HAP-1 (cell line): ENCODE measurements around the gene TGM5.

ENCODE experiments used
- DNase-seq, 2 experiments: peaks; one replicate each; pipeline ENCODE4 v3.0.0-alpha.2; 2016 to 2020; ENCODE audit warnings: low spot score in 2 of 2
- H3K27me3 ChIP-seq: fragments of 250-450 bp; sonication (Bioruptor Pico); 2 replicates; pipeline ENCODE4 v1.5.1; 2020; ENCODE audit warnings: low read depth, mild to moderate bottlenecking, moderate library complexity
- H3K36me3 ChIP-seq: fragments of 250-450 bp; sonication (Bioruptor Pico); replicated peaks from 2 replicates; pipeline ENCODE4 v1.5.1; 2020; ENCODE audit warnings: mild to moderate bottlenecking
- H3K4me1 ChIP-seq: fragments of 250-450 bp; sonication (Bioruptor Pico); 2 replicates; pipeline ENCODE4 v1.5.1; 2020; ENCODE audit warnings: mild to moderate bottlenecking
- H3K4me3 ChIP-seq: fragments of 250-450 bp; sonication (Bioruptor Pico); 2 replicates; pipeline ENCODE4 v1.5.1; 2020; ENCODE audit warnings: mild to moderate bottlenecking, moderate library complexity
- H3K9me3 ChIP-seq: fragments of 250-450 bp; sonication (Bioruptor Pico); 2 replicates; pipeline ENCODE4 v1.5.1; 2020; ENCODE audit warnings: mild to moderate bottlenecking, moderate library complexity
- in situ Hi-C: fragments of 300-500 bp; cut with MboI; formaldehyde crosslinking; loops from 3 replicates; pipeline ENCODE4 v1.14.3; 2020; ENCODE audit warnings: low sequenced_read_pairs, inconsistent platforms, mixed read lengths

The TGM5 gene

GRCh38 chr15:43213466-43213865, 53.3 kb downstream of the TGM5 start:
- Histone ChIP-seq H3K27me3 (no peaks in the 10 kb centered on the region), H3K9me3 (no peaks in the 10 kb centered on the region), H3K4me1 (no peaks in the 10 kb centered on the region), H3K36me3 (no peaks in the 10 kb centered on the region), H3K4me3 (no peak overlapping the region)
- DNase-seq = no peak
- in situ Hi-C loops = no loop called here

- Histone ChIP-seq H3K4me3 (no peak overlapping the region), H3K4me1 (no peaks in the 10 kb centered on the region), H3K36me3 (no peaks in the 10 kb centered on the region), H3K9me3 (no peaks in the 10 kb centered on the region), H3K27me3 (no peaks in the 10 kb centered on the region)
- DNase-seq = no peak
- in situ Hi-C loops = no loop called here
Observed at GRCh38 chr15:43212951-43213350, 53.8 kb downstream of the TGM5 start.

- no peaks in the 10 kb centered on the region for H3K36me3 ChIP-seq
- H3K27me3 ChIP-seq = no peaks in the 10 kb centered on the region
- no peak overlapping the region for H3K4me3 ChIP-seq
- H3K9me3 ChIP-seq = no peaks in the 10 kb centered on the region
- DNase-seq = no peak
- no peaks in the 10 kb centered on the region for H3K4me1 ChIP-seq
- in situ Hi-C loops = no loop called here
Observed at GRCh38 chr15:43212299-43212698, 54.4 kb downstream of the TGM5 start.

- Histone ChIP-seq H3K4me3 (no peak overlapping the region), H3K9me3 (no peaks in the 10 kb centered on the region), H3K4me1 (no peaks in the 10 kb centered on the region), H3K27me3 (no peaks in the 10 kb centered on the region), H3K36me3 (no peaks in the 10 kb centered on the region)
- in situ Hi-C loops = no loop called here
- no peak for DNase-seq
Observed at GRCh38 chr15:43211224-43211735, 55.4 kb downstream of the TGM5 start.

- Histone ChIP-seq H3K9me3 (no peaks in the 10 kb centered on the region), H3K4me3 (no peak overlapping the region), H3K4me1 (no peaks in the 10 kb centered on the region), H3K27me3 (no peaks in the 10 kb centered on the region), H3K36me3 (no peaks in the 10 kb centered on the region)
- in situ Hi-C loops = no loop called here
- DNase-seq = no peak
Observed at GRCh38 chr15:43210807-43211206, 55.9 kb downstream of the TGM5 start.

- H3K9me3 ChIP-seq = no peaks in the 10 kb centered on the region
- H3K27me3 ChIP-seq = no peaks in the 10 kb centered on the region
- H3K4me3 ChIP-seq = no peak overlapping the region
- in situ Hi-C loops = no loop called here
- no peaks in the 10 kb centered on the region for H3K4me1 ChIP-seq
- no peaks in the 10 kb centered on the region for H3K36me3 ChIP-seq
- no peak for DNase-seq
Observed at GRCh38 chr15:43210172-43210745, 56.5 kb downstream of the TGM5 start.

- H3K4me3 ChIP-seq = no peak overlapping the region
- in situ Hi-C loops = no loop called here
- no peaks in the 10 kb centered on the region for H3K36me3 ChIP-seq
- H3K4me1 ChIP-seq = no peaks in the 10 kb centered on the region
- no peaks in the 10 kb centered on the region for H3K27me3 ChIP-seq
- H3K9me3 ChIP-seq = no peaks in the 10 kb centered on the region
- no peak for DNase-seq
Observed at GRCh38 chr15:43209059-43209824, 57.5 kb downstream of the TGM5 start.

- DNase-seq = no peak
- H3K27me3 ChIP-seq = no peaks in the 10 kb centered on the region
- H3K4me3 ChIP-seq = no peak overlapping the region
- H3K4me1 ChIP-seq = no peaks in the 10 kb centered on the region
- H3K36me3 ChIP-seq = no peaks in the 10 kb centered on the region
- H3K9me3 ChIP-seq = no peaks in the 10 kb centered on the region
- in situ Hi-C loops = no loop called here
Observed at GRCh38 chr15:43208052-43209002, 58.4 kb downstream of the TGM5 start.

GRCh38 chr15:43207024-43207423, 59.7 kb downstream of the TGM5 start:
- no peak for DNase-seq
- Histone ChIP-seq H3K4me1 (no peaks in the 10 kb centered on the region), H3K4me3 (no peak overlapping the region), H3K27me3 (no peaks in the 10 kb centered on the region; the same call in 1 of the 2 replicates), H3K36me3 (no peaks in the 10 kb centered on the region), H3K9me3 (no peaks in the 10 kb centered on the region)
- in situ Hi-C loops = no loop called here

- DNase-seq = no peak
- H3K4me1 ChIP-seq = no peaks in the 10 kb centered on the region
- no peaks in the 10 kb centered on the region for H3K36me3 ChIP-seq
- H3K4me3 ChIP-seq = no peak overlapping the region
- in situ Hi-C loops = no loop called here
- H3K9me3 ChIP-seq = no peaks in the 10 kb centered on the region
- no peaks in the 10 kb centered on the region; the same call in 1 of the 2 replicates for H3K27me3 ChIP-seq
Observed at GRCh38 chr15:43206054-43206453, 60.7 kb downstream of the TGM5 start.

- H3K9me3 ChIP-seq = no peaks in the 10 kb centered on the region
- DNase-seq = peak; percentile 41 to 66
- no peaks in the 10 kb centered on the region for H3K4me1 ChIP-seq
- H3K36me3 ChIP-seq = no peaks in the 10 kb centered on the region
- in situ Hi-C loops = no loop called here
- no peak overlapping the region for H3K4me3 ChIP-seq
- no peaks in the 10 kb centered on the region; the same call in 1 of the 2 replicates for H3K27me3 ChIP-seq
Observed at GRCh38 chr15:43204016-43204901, 62.5 kb downstream of the TGM5 start.

- no peaks in the 10 kb centered on the region for H3K9me3 ChIP-seq
- H3K27me3 ChIP-seq = no peaks in the 10 kb centered on the region; the same call in 1 of the 2 replicates
- H3K36me3 ChIP-seq = peaks cover 8% of the 10 kb centered on the region
- no peak for DNase-seq
- H3K4me1 ChIP-seq = no peaks in the 10 kb centered on the region
- in situ Hi-C loops = no loop called here
- no peak overlapping the region for H3K4me3 ChIP-seq
Observed at GRCh38 chr15:43199945-43200488, 66.7 kb downstream of the TGM5 start.

- in situ Hi-C loops = no loop called here
- H3K27me3 ChIP-seq = no peaks in the 10 kb centered on the region; the same call in 1 of the 2 replicates
Observed at GRCh38 chr15:43198992-43199391, 67.7 kb downstream of the TGM5 start.

More at GRCh38 chr15:43198992-43199391, 67.7 kb downstream of the TGM5 start:
- Histone ChIP-seq H3K4me1 (no peaks in the 10 kb centered on the region), H3K36me3 (peaks cover 13% of the 10 kb centered on the region), H3K9me3 (no peaks in the 10 kb centered on the region), H3K4me3 (no peak overlapping the region)
- no peak for DNase-seq
